GM19438 (cell line): ENCODE results near the gene OSGIN1.
A peak's percentile ranks its signal among the peaks of the same experiment; 100 is the strongest.

Source experiments
- ATAC-seq: cut with Tn5 transposase; IDR thresholded peaks from one replicate; pipeline ENCODE4 v1.9.1; 2021; ENCODE audit warnings: low read depth; ENCODE audit not compliant: unreplicated experiment

OSGIN1 gene

DNA sequence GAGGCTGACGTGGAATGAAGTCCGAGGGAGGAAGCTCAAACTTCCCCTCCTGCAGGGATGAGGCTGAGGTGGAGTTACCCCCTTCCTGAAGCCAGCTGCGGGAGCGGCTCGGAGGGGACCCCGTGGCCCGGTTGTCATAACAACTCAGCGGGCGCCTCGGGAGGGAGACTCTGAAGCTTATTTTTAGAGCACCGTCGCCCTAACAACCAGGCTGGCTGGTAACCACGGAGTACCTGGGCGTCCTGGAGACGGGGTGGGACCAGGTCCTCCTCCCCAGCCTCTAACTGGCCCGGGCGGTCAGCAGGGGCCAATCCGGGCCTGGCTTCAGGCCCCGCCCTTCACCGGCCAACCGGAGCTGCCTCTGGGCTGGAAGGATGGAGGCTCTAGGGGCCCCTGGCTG lies 42.7 kb downstream of the OSGIN1 start:
- no peak for ATAC-seq

DNA sequence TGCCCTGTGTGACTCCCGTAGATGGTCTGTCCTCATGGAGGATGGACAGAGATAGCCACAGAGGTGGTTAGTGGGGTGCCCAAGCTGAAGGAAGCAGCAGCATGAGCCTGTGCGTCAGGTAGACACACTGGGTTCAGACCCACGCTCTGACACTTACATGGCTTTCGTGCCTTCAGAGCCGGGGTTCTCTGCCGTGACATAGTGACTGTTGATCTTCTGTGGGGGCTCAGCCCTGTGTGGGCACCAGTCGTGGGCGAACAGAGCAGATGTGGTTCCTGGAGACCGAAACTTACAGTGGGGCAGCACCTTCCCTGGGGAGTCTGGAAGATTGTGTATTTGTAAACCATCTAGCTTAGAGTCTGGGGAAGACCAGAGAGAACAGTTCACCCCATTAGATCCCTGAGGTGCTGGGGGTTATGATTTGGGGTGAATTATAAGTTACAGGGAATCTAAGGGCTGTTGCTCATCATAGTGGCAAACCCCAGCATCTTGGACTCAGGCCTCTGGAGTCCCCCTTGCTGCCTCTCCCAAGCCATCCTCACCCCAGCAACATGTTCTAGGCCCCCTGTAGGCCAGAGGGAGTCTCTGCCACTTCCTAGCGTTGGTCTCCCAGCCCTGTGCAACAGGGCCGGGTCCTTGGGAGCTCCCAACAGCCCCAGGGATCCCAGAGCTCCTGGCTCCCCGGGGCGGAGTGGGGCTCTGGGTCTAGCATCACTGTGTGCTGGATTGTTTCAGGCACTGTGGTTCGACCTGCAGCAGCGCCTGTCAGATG lies 43.6 kb downstream of the OSGIN1 start:
- ATAC-seq = no peak

DNA sequence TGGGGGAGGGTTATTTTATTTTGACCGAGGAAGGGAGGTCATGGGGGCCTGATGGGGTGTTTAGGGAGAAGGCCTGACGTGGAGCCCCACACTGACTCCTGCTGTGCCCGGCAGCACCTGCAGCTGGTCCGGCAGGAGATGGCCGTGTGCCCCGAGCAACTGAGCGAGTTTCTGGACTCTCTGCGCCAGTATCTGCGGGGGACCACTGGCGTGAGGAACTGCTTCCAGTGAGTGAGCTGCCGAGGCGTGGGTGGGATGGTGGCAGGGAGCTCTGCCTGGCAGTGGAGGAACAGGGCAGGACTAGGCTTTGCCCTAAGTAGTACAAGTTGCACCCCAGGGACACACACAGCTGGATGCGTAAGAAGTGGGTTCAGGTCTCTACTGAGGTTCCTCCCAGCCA lies 45.1 kb downstream of the OSGIN1 start:
- no peak for ATAC-seq

DNA sequence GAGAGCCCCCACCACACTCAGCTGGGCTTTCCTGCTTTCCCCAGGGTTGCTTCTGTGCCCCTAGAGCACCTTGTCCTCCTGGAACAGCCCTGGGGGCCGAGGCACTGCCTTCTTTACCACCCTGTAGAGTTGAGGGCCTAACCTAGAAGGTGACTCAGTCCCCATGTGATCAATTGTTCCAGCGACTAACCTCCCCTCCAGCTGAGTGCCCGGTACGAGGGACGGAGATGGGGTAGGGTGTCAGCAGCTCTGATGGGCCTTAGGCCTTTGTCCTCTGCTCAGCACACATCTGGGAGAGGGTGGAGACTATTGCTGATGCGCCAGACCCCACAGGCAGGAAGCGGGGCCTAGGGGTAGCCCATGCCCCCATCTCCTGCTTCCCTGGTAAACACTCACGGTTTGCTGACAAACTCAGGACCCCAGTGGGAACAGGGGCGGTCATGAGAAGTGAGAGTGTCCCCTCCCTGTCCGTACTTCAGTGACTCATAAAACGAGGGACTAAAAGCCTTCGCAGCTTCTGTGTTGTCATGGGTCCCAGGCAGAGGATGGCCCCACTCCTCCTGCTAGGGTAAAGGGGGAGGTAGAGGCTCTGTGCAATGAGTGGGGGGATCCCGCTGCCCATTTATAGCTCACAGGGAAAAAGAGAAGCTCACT lies 48.1 kb downstream of the OSGIN1 start:
- ATAC-seq = no peak

DNA sequence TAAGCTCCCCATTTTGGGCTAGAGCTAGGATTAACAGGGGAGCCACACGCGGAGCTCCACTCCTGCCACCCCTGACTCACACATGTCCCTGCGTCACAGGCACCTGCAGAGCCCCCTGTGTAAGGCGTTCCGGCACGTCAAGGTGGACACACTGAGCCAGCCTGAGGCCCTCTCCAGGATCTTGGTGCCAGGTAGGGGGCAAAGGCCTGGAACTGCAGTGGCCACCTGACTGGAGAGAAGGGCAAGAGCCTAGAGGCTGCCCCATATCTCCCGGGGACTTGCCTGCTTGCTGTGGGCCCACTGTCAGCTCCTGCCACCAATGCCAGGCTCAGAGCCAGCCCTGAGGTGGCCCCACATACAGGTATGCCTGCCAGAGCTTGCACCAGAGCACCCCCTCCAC lies 48.7 kb downstream of the OSGIN1 start:
- no peak for ATAC-seq

DNA sequence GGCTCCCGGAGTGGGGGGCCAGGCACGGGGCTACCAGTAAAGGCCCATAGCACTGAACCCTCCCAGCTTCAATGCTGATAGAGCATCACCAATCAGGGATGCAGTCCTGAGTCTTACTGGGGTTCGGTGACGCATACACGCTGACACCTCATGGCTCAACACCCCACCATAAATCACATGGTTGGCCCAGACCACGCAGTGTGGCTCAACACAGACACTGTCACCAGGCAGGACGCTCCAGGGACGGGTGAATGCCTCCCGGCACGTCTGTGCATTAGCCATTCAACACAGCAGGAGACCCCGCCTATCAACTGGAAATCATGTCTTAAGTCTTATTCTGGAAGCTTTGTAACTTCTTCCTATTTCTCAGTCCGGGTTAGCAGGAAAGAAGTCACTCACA lies 50.0 kb downstream of the OSGIN1 start:
- ATAC-seq = no peak

DNA sequence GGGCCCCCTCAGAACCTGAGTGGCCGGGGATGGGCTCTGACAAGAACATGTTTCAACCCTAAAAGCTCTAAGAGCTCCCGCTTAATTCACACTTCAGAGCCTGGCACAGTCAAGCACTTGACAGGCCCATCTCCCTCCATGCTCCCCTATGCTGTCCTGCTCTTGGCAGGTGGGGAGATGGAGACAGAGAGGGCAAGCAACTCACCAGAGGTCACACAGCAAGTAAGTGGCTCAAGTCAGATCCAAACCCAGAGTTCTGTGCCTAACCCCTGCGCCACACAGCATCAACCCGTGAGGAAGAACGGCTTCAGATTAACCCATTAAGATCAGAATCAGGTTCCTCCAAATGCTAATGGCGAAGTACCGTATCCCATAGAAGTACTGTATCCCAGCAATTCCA lies 51.4 kb downstream of the OSGIN1 start:
- no peak for ATAC-seq

DNA sequence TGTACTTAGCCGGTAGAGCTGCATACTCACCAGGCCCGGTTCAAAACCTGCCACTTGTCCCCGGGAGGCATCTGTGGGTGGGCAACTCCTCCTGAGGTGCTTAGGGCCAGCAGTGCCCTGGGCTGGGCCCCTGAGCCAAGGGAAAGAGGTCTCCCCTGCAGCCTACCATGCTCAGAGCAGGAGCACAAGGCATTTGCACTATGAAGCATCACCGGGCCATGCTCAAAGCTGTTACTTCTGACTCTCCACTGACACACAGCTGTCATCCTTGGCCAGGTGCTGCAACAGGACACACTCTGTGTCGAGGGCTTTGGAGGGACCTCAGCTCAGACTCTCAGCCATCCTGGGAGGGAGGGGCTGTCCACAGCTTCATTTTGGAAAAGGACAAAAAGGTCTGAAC lies 52.4 kb downstream of the OSGIN1 start:
- no peak for ATAC-seq

DNA sequence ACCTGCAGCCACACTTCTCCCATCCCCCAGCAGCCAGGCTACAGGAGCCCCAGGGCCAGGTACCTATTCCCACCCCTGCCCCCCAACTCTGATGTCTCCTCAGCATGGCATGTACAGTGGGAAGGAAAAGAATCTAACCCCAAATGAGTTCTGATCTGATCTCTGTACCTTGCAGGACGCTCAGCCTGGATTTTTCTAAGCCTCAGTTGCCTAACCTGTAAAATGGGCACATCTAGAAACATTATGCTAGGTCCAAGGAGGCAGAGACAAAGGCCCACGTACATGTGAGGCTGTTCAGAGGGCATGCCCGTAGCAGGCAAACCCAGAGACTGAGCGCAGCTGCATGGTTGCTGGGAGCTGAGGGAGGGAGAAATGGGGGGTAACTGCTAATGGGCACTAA lies 54.5 kb downstream of the OSGIN1 start:
- no peak for ATAC-seq

DNA sequence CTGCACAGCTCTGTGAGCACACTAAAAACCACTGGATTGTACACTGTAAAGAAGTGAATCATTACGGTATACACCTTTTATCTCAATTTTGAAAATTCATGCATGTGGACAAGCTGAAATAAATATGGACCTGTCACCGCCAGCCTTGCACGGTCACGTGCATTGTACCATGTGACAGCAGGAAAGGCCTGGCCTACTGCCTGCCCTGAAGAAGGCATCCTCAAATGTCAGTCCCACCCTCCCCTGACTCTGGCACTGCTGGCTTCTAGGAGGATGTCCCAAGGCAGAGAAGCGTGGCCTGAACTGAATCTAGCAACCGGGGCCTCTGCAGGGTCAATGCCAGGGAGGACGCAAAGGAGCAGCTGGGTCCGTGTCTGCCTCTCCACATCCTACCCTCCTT lies 54.9 kb downstream of the OSGIN1 start:
- ATAC-seq = no peak

DNA sequence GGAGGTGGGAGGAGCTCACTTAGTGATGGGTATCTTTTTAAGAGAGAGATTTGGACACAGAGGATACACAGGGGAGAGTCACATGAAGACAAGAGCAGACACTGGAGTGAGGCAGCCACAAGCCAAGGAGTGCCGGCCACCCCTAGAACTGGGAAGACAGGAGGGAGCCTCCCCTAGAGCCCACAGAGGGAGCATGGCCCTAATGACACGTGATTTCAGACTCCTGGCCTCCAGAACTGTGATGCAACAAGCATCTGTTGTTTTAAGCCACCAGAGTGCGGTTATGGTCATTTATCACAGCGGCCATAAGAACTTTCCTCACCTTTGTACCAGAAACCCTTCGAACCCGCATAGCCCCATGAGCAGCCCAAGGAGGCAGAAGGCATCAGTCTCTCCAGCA lies 56.2 kb downstream of the OSGIN1 start:
- no peak for ATAC-seq

DNA sequence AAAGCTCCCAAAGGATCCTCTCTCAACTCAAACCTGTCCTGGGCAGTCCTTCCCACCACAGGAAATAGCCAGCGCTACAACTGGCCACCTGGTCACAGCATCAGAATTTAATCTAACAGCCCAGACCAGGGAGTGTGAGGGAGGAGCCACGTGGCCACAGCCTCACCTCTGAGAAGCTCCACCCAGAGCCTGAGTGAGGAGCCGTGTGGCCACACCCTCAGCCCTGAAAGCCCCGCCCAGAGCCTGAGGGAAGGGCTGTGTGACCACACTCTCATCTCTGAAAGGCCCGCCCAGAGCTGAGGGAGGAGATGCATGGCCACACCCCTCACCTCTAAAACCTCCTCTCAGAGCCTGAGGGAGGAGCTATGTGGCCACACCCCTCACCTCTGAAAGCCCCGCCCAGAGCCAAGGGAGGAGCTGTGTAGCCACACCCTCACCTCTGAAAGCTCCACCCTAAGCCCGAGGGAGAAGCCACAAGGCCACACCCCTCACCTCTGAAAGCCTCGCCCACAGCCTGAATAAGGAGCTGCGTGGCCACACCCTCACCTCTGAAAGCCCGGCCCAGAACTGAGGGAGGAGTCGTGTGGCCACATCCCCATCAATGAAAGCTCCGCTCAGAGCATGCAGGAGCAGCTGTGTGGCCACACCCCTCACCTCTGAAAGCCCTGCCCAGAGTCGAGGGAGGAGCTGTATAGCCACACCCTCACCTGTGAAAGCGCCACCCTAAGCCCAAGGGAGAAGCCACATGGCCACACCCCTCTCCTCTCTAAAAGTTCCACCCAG lies 60.9 kb downstream of the OSGIN1 start:
- ATAC-seq = peak; percentile 87

DNA sequence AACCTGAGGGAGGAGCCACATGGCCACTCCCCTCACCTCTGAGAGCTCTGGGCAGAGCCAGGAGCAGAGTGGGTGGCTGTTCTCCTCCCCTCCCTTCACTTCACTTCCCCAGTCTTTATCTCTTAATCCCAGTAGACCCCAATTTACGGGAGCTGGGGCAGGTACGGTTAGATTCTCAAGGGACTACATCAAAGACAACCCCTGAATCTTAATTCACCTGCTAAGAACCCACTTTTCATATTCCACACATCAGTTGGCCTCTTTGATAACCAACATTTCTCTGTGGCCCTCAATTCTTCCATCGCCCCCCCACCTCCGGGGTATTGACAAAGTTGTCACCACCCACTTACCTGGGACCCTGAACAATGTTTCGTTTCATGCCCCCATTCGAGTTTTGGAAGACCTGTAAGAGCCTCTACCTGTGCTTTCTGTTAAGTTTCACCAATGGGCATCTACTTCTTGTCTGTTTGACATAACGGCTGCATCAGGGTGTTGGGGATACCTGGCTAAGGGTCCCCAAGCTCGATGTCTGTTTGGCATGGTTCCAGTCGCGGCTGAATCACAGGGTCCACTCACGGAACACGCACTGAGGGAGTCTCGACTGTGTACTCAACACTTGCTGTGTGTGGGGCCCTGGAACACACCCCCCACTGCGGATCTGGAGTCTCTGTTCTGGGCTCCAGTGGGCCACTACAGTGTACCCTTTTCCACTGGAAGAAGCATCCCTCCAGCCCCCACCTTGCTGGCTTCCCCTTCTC lies 61.7 kb downstream of the OSGIN1 start:
- no peak for ATAC-seq

DNA sequence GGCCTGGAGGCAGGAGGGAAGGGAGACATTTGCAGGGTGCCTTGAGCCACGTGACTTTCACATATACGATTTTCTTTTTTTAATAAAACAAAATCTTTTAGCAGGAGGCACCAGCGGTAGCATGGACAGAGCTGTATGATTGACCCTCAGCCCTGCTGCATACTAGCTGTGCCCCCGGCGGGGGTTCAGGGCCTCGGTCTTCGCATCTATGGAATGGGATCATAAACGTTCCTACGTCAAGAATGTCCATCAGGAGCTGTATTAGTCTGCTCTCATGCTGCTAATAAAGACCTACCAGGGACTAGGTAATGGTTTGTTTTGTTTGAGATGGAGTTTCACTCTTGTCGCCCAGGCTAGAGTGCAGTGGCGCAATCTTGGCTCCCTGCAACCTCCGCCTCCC lies 62.4 kb downstream of the OSGIN1 start:
- ATAC-seq = no peak
